ENCODE measurements around the gene DNAJC16. TPM values are rescaled to one million over a fixed set of nuclear protein-coding genes. Genes with fewer than 3 reads are reported as not detected.

The DNAJC16 gene
- total and polyA plus RNA-seq, 2 of the 4 experiments (the other 2 are of a cell fraction), result 8.0 to 13.1 TPM

GRCh38 chr1:15579683-15580047, 53.0 kb downstream of the DNAJC16 start:
- no peaks in the 10 kb centered on the region for H3K9me3 ChIP-seq (ENCODE audit: control insufficient read depth, insufficient read depth, low read length)
- H3K56ac ChIP-seq (ENCODE audit: extremely low read depth, insufficient read depth, low read length), result no peak overlapping the region
- POLR2A ChIA-PET (ENCODE audit: unreplicated experiment), result no interaction called here
- no peaks in the 10 kb centered on the region for H3K27me3 ChIP-seq (ENCODE audit: control insufficient read depth, insufficient read depth, low read length)
- no peak overlapping the region for H3K27ac ChIP-seq (ENCODE audit: insufficient read depth, low read length)
- no peak overlapping the region for H3K18ac ChIP-seq (ENCODE audit: low read depth, low read length)
- dilution Hi-C loops (cut with HindIII; ENCODE audit: low sequenced_read_pairs, unreplicated experiment) (no loop called here), intact Hi-C loops (cut with micrococcal nuclease) (no loop called here), in situ Hi-C loops (cut with MboI; ENCODE audit: low sequenced_read_pairs) (no loop called here)
- H3K23ac ChIP-seq (ENCODE audit: low read depth, low read length), result no peak overlapping the region; the same call in 1 of the 2 replicates
- no peak overlapping the region for H2BK120ac ChIP-seq (ENCODE audit: low read depth, low read length)
- H3K4me3 ChIP-seq (ENCODE audit: insufficient read depth, low read depth, low read length), result no peak overlapping the region
- no peak overlapping the region for H3K4me2 ChIP-seq (ENCODE audit: low read depth, low read length)
- TF ChIP-seq CEBPB (IDR thresholded peaks at IDR 0.05; ENCODE audit: low read depth, low read length) (no peak), RFX5 (IDR thresholded peaks at IDR 0.05; ENCODE audit: low read depth, low read length) (no peak), POLR2A (IDR thresholded peaks at IDR 0.05; ENCODE audit: low read depth, low read length) (no peak), RAD21 (IDR thresholded peaks at IDR 0.05; ENCODE audit: low read length) (no peak)
- TF ChIP-seq, protein P1, sequence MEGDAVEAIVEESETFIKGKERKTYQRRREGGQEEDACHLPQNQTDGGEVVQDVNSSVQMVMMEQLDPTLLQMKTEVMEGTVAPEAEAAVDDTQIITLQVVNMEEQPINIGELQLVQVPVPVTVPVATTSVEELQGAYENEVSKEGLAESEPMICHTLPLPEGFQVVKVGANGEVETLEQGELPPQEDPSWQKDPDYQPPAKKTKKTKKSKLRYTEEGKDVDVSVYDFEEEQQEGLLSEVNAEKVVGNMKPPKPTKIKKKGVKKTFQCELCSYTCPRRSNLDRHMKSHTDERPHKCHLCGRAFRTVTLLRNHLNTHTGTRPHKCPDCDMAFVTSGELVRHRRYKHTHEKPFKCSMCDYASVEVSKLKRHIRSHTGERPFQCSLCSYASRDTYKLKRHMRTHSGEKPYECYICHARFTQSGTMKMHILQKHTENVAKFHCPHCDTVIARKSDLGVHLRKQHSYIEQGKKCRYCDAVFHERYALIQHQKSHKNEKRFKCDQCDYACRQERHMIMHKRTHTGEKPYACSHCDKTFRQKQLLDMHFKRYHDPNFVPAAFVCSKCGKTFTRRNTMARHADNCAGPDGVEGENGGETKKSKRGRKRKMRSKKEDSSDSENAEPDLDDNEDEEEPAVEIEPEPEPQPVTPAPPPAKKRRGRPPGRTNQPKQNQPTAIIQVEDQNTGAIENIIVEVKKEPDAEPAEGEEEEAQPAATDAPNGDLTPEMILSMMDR (conservative IDR thresholded peaks at IDR 0.05; ENCODE audit: low read depth, low read length), result no peak
- TF ChIP-seq, protein P2, sequence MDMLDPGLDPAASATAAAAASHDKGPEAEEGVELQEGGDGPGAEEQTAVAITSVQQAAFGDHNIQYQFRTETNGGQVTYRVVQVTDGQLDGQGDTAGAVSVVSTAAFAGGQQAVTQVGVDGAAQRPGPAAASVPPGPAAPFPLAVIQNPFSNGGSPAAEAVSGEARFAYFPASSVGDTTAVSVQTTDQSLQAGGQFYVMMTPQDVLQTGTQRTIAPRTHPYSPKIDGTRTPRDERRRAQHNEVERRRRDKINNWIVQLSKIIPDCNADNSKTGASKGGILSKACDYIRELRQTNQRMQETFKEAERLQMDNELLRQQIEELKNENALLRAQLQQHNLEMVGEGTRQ (IDR thresholded peaks at IDR 0.05; ENCODE audit: low read depth, low read length), result no peak
- CTCF ChIA-PET, result interaction anchor here (0.6 kb wide), 1 partner anchor 212 kb away, joined by 3 read pairs; no protein-coding TSS in a partner anchor
- H2BK5ac ChIP-seq (ENCODE audit: low read depth, low read length, poor library complexity, severe bottlenecking), result no peak overlapping the region
- H3K9ac ChIP-seq (ENCODE audit: low read depth, low read length), result no peak overlapping the region
- no peak overlapping the region for H2AK9ac ChIP-seq (replicated peaks; ENCODE audit: low read depth, low read length, poor library complexity)
- H4K91ac ChIP-seq (ENCODE audit: insufficient read depth, low read depth, low read length), result no peak overlapping the region
- H4K5ac ChIP-seq (ENCODE audit: low read depth, low read length), result no peak overlapping the region
- no peak overlapping the region for H2AK5ac ChIP-seq (ENCODE audit: low read depth, low read length)
- H3K4me1 ChIP-seq (ENCODE audit: control insufficient read depth, insufficient read depth, low read length), result no peaks in the 10 kb centered on the region
- peaks cover 5% of the 10 kb centered on the region for H3K36me3 ChIP-seq (ENCODE audit: control insufficient read depth, insufficient read depth, low read length)
- no peak overlapping the region for H2AFZ ChIP-seq (replicated peaks; ENCODE audit: low read length, poor library complexity)
- H2BK15ac ChIP-seq (ENCODE audit: low read depth, low read length), result no peak overlapping the region
- H4K8ac ChIP-seq (ENCODE audit: low read depth in 2 of 2, low read length in 2 of 2), result no peak overlapping the region
- ATAC-seq (ENCODE audit: low read depth) (no peak), DNase-seq (no peak)
- no peak overlapping the region for H3K14ac ChIP-seq (replicated peaks; ENCODE audit: low read depth, low read length)
- no peaks in the 10 kb centered on the region; the same call in 1 of the 2 replicates for H3K9me1 ChIP-seq (ENCODE audit: insufficient read depth, low read length)
- no peak overlapping the region for H2BK20ac ChIP-seq (ENCODE audit: low read depth, low read length)
- no peaks in the 10 kb centered on the region for H4K20me1 ChIP-seq (ENCODE audit: insufficient read depth, low read length)
- H3K4ac ChIP-seq (ENCODE audit: low read depth, low read length), result no peak overlapping the region
- H3K79me1 ChIP-seq (ENCODE audit: low read depth in 1 of 2, low read length in 2 of 2), result no peaks in the 10 kb centered on the region
- BruUV-seq (replicated peaks), result no TSS peak

All from IMR-90 (cell line).